HG03095 (cell line): ENCODE measurements around the gene TBC1D22A.

Experiments used
- ATAC-seq: cut with Tn5 transposase; IDR thresholded peaks from one replicate; pipeline ENCODE4 v1.9.1; 2021; ENCODE audit warnings: moderate library complexity; ENCODE audit not compliant: unreplicated experiment

The TBC1D22A gene

DNA sequence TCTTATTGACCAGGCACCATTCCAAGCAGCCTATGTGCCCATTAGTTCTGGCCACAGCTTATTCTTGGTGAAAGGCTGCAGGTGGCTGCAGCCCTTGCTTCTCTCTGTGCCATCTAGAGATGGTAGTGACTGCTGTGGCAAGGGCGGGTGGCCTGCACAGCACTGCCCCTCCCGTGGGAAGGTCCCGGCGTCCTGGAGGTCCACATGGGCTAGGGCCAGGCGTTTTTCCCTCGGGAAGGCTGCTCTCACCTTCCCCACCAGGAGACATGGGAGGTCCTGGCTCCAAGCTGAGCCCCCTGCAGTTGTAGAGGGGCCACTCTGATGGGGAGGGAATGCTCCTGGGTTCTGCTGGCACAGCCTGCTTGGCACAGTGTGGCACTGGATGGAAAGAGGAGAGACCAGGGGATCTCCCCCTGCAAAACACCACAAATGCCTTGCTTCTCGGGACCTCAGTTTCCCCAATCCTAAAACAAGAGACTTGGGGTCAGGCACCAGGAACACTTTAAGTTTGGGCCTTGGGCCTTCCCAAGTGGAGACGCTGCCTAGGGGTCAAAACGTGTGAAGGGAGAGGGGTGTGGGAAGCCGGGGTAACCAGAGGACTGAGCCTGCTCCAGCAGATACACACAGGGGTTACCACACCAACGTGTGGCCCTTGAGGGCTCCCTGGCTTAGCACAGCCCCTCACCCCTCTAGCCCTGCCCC is 10.0 kb upstream of the TBC1D22A start:
- ATAC-seq: no peak

DNA sequence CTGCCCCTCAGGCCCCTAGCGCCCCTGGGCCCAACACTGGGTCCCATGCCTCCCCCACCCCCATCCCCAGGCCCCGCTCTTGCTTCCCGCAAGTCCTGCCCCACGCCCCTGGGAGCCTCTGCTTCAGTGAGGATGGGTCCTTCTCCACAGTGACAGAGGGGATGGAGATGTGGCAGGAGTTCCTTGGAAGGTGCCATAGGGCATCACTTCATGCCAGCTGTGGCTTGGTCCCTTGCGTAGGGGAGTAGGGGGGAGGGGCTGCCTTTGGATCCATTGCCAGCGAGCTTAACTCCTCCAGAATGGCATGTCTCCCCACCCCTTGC is 9.5 kb upstream of the TBC1D22A start:
- ATAC-seq: no peak

DNA sequence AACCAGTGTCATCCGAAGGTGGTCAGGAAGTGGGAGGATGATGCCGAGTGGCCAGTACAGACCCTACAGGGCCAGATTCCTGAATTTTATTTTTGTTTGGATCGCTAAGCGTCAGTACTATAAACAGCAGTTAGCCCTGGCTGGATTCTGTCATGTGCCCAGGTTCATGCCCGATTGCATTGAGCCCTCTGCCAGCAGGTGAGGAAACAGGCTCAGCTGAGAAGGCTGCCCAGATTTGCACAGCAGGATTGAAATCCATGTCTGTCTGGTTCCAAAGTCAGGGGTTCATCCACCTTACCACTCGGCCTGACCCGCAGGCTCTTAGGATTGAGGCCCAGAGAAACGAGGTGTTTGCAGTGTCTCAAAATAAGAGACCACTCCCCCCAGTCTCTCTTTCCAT is 9.1 kb upstream of the TBC1D22A start:
- no peak for ATAC-seq

DNA sequence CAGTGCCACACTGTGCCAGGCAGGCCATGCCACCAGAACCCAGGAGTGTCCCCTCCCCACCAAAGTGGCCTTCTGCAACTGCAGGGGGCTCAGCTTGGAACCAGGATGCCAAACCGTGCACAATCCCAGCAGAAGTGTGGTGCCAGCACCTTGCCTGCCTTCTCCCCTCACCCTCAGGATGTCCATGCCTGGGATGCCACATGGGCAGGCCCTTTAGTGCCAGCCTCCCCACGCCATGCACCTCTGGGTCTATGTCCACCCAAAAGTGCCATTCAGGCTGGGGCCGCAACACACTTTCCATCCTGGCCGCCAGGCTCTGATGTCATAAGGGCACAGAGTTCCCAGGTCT is 8.7 kb upstream of the TBC1D22A start:
- ATAC-seq: no peak

DNA sequence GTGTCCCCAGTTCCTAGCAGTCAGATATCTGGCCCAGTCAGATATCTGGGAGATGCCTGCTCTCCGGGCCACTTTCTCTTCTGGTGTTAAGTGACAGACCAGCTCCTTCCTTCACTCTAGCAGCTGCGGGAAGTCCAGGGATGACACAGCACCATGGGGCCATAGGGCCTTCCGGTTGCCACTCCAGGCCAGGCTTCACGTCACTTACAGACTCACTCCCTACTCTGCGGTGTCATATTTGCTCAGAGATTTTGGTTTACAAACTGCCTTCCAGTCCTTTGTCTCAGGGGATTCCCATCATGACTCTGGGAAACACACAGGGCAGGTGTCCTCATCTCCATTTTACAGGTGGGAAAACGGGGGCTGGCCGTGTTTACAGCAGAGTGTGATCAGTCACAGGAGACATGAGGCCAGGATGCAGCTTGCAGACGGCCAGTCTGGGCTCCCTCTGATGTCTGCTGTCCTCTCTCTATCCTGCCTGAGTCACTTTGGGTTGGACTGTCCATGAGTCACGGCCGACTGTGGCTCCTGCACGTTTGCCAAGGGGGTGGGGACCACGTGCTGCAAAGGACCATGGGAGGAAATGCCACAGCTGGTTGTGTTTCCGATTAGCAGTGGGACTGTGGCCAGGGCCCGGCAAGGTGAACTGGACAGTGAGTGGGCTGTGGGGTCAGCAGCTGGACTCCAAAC is 8.2 kb upstream of the TBC1D22A start:
- no peak for ATAC-seq

DNA sequence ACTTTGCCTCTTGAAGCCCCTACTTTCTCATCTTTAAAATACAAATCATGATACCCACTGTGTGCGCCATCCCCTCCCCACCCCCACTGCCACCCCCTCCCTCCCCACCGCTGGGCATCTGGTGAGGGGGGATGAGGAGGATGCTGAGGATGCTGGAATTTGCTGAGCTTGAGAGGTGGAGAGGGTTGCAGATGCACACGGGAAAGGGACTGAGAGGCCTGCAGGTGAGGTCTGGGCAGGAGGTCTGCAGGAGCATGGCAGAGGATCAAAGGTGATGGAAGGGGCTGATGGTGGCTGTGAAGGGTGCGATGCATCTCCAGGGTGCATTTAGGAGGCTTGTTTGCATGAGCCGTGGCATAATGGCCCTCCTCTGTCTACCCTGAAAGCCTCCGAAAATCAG is 7.6 kb upstream of the TBC1D22A start:
- ATAC-seq: no peak

DNA sequence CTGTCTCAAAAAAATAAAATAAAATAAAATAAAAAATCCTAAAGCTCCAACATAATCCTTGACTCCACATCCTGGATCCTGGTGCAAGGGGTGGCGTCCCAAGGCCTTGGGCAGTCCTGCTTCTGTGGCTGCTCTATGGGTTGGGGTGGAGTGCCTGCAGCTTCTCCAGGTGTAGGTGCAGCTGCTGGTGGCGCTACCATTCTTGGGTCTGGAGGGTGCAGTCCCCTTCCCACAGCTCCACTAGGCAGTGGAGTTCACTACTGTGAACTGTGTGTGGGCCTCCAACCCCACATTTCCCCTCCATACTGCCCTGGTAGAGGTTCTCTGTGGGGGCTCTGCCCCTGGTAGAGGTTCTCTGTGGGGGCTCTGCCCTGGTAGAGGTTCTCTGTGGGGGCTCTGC is 6.9 kb upstream of the TBC1D22A start:
- ATAC-seq: no peak

DNA sequence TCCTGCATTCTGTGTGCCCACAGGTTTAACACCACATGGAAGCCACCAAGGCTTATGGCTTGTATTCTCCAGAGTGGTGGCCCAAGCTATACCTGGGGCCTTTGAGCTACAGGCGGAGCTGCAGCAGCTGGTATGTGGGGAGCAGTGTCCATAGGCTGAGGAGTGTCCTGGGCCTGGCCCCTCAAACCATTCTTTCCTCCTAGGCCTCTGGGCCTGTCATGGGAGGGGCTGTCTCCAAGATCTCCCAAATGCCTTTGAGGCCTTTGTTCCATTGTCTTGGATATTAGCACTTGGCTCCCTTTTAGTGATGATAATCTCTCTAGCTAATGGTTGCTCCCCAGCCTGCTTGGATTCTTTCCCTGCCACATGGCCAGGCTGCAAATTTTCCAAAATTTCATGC is 6.4 kb upstream of the TBC1D22A start:
- no peak for ATAC-seq

DNA sequence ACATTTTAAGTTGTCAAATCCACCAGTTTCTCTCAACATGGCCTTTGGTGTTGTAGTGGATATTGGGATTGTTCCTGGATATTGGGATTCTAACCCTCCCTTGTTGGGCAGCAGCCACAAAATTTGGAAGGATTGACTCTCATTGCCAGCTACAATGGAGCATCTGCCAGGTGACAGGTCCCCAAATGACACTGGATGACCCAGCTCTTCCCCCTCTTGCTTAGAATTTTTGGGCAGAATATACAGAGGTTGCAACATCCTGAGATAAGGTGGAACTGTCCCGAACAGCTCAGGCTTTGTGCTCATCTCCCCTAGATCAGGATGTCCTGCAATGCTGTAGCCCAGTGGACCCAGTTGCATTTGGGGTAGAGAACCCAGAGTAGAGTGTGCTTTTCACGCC is 5.3 kb upstream of the TBC1D22A start:
- no peak for ATAC-seq

DNA sequence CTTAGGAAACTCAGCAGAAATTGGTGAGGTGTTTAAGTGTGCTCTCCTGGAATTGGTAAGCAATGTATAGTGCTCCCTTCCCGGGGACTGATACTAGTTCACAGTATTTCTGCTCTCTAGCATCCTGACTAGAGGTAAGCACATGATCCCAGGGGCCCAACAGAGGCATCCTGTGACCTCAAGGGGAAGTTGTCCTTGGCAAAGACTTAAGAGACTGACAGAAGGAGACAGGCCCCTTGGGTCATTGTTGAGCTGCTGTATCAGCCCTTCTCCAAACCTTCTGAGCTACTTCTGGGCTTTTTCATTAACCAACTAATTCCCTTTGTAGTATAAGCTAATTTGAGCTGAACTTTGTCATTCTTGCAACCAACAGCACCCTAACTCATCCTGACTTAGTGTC is 4.3 kb upstream of the TBC1D22A start:
- ATAC-seq: no peak

DNA sequence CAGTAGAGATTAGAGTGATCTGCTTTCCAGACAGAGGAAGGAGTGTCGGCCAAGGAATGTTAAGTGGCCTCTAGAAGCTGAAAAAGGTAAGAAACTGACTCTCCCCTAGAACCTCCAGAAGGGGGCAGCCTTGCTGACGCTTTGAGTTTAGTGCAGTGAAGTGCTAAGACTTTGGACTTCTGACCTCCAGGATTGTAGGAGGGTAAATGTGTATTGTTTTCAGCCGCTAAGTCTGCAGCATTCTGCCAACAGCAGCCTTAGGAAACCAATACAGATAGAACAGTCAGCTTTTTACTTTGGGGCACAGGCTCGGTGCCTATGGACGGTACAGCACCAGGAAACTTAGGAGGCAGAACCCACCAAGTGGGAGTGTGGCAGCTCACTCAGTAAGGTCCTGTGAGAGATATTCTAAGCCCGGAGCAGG is 3.6 kb upstream of the TBC1D22A start:
- ATAC-seq: no peak

DNA sequence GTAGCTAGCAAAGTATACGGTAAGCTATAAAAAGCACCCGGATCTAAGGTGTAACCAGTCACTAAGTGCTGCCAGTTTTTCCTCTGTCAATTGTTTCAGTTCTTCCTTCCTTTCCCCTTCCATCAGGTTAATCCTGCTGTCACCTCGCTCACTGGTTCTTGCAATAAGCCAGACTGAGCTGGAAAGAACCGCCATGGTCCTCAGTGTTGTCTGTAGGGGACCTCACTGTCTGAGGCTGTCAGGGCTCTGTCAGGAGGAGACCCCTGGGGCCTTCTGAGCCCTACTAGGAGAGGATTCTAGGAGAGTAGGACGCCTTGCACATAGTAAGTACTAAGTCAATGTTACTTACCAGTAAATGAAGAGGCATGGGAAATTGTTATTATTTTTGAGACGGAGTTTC is 1.4 kb upstream of the TBC1D22A start:
- ATAC-seq: no peak

DNA sequence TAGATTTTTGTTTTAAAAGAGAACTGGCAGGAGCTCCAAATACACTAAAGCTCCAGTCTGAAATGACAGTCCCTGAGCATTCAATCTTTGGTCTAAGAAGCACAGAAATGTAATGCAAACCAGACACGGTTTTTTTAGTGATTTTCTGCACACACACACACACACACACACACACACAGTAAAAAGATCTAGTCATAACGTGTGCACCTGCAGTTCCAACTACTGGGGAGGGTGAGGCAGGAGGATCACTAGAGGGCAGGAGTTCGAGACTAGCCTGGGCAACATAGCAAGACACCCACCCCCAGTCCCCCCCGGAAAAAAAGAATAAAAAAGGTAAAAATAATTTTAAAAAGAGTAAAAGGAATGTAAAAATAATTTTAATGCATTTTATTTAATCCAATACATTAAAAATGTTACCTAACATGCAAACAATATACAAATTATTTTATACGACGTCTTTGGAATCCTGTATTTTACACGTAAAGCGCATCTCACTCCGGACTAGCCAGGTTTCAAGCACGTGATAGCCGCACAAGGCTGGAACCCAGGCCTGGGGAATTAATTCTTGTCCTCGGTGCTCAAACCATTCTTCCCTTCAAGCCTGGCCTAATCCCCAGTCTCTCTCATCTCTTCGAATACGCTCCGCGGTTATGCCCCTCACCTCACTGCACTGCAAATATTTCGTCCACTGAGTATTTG is 762 bp upstream of the TBC1D22A start:
- ATAC-seq: peak; percentile 4

DNA sequence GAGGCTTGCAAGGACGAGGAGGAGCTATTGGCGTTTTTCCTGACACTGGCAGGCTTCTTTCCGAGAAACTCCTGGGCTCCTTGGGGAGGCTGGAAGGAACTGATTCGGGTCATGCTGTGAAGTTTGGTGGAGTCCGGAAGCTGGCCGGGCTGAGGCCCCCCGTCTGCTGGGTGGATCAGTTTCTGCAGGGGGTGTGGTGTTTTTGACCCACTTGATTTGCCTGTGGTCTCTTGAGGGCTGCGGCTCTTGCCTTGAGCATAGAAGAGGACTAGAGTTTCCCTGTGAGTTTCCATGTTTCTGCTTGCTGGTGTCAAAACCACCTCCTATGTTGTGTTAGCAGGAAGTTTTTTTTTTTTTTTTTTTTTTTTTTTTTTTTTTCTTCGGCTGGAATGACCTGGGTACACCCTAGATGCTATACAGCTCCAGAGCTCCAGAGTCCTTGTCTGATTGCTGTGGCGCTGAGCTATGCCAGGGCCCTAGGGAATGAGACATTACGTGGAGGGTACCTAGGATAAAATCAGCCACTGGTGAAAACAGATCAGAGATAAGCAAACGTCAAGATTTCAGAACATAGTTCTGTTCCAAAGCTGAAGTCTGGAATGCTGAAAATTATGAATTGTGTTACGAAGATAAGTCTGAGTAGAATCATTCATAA is 728 bp downstream of the TBC1D22A start:
- ATAC-seq: peak; percentile 51

DNA sequence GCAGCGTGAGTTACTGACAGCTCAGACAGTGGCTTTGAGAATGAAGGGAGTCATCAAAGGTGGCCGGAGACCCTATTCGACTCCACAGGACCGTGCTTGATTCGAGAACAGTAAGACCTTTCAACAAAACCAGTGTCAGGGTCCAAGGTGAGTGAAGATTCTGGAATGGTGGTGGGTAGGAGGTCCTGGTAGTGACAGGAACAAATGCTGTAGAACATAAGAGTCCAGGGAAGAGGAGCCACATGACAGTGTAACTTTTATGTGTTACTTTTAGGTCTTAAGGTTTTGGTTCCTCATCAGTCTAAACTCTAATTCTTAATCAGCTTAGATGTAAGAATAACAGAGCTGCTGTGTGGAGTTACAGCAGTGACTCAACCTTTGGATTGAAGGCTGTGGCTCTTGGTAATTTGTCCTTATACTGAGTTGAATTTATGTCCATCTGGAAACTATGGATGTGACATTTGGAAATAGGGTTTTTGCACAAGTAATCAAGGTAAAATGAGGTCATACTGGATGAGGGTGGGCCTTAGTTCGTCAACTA is 1.8 kb downstream of the TBC1D22A start:
- ATAC-seq: no peak

DNA sequence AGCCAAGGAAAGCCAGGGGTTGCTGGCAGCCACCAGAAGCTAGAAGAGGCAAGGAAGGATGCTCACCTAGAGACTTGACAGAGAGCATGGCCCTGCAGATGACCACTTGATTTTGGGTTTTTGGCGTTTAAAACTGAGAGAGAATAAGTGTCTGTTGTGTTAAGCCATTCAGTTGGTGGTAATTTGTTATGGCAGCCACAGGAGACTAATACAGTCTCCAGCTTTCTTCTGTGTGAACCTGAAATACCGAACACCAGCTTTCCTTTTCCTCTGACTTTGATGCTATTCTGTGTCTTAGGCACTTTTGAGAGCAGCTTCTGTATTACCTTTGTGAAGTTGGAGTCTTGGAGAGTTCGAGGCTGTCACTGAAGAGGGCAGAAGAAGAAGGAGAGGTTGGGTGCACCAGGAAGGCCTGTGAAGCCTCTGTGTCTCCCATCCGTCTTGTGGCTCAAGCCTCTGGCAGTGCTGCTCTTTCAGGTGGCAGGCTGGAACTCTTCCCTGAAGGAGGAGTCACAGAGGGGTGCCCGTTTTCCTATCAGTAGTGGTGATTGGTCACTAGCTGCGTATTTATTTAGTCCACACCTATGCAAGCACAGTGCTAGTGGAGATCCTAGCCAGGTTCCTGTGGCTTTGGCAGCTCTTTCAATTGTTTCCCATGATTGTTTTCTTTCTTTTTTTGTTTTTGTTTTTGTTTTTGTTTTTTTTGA is 2.5 kb downstream of the TBC1D22A start:
- ATAC-seq: no peak

DNA sequence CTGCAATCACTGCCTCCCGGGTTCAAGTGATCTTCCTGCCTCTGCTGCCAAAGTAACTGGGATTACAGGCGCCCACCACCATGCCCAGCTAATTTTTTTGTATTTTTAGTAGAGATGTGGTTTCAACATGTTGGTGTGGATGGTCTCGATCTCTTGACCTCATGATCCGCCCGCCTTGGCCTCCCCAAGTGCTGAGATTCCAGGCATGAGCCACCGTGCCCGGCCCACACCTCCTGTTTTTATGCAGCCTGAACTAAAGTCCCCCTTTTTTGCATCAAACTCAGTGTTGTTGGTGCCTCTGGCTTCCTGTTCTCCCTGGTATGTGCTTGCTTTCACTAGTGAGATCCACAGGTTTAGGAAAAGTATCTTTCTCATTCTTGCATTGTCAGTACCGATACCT is 4.2 kb downstream of the TBC1D22A start:
- no peak for ATAC-seq

DNA sequence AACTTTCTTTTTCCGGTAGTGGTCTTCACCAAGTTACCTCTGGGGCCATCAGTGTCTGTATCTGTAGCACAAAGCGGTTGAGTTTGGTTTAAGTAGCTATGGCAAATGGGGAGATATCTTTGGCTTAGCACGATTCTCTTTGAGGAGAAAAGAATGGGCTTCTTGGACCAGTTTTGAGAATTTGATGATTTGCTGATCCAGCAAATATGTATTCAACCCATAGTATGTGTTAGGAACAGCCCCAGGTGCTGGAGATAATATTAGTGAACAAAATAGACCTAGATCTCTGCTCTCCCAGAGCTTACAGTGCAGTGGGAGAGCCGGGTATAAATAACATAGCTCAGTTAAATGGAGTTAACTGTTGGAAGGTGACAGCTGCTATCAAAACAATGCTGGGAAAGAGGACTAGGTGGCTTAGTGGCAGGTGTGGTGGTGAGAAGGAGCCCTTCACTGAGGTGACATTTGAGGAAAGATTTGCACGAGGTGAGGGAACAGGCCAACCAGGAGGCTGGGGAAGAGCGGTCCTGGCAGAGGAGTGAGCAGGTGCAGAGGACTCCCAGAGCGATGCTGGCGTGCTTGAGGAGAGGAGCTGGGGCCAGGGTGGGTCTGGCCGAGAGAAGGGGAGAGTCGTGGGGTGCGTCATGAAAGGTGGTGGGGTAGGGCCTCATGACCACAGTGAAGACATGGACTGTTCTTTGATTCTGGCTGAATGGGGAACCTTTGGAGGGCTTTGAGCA is 5.0 kb downstream of the TBC1D22A start:
- no peak for ATAC-seq

DNA sequence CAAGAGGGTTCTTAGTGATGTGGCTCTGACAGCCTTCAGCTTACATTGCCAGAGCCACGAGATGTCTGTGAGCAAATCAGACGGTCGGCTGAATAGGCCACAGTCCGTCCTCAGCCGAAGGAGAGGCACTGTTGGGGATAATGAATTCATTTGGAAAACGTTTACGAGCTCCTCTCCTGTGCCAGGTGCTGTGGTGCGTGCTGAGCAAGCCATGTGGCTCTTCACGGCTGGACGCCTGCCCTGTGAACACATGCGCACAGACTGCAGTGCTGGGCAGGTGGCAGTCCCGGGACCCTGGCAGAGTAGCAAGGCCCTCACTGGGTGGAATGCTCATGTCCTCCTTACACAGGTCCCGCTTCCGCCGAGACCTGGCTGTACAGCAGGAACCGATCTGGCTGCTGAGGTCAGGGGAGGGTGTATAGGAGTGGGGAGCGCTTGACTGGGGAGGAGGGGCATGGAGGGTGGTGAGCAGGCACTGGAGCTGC is 6.8 kb downstream of the TBC1D22A start:
- ATAC-seq: no peak

DNA sequence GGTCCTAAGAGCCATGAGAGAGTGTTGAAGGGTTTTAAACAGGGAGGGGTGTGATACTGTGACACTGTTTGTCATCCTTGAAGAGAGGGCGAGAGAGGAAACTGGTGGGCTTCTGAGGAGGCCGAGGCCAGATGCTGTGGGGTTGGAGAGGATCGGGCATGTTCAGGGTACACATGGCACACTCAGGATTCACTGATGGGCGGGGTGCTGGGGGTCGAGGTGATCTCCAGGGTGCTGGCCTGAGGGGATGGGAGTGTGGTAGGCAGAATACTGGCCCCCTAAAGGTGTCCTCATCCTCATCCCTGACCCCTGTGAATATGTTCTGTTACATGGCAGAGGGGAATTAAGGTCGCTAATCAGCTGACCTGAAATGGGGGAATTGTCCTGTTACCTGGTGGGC is 7.3 kb downstream of the TBC1D22A start:
- ATAC-seq: no peak
